ENCODE data around the gene E4F1.

Gene E4F1

GRCh38 chr16:2271848-2272461 lies 48.6 kb downstream of the E4F1 start:
- FAIRE-seq (no peak), DNase-seq (ENCODE audit: low spot score) (no peak)

DNA sequence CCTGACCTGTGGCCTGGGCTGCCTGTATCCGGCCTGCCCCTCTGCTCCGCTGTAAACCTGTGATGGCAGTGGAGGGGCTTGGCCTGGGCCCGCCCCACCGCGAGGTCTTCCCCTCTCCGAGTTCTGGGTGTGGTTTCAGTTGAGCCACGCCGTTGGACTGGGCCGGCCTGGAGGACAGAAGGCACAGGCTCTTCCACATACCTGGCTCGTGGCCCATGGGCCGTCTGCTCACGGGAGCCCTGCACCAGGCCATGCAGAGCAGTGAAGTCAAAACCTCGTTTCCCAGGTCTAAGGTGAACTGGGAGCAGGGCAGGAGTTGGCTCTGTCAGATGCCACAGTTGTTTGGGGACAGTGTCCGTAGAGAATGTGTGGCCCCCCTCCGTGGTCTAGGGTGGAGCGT lies 50.1 kb downstream of the E4F1 start:
- FAIRE-seq = no peak
- no peak for DNase-seq (ENCODE audit: low spot score)

DNA sequence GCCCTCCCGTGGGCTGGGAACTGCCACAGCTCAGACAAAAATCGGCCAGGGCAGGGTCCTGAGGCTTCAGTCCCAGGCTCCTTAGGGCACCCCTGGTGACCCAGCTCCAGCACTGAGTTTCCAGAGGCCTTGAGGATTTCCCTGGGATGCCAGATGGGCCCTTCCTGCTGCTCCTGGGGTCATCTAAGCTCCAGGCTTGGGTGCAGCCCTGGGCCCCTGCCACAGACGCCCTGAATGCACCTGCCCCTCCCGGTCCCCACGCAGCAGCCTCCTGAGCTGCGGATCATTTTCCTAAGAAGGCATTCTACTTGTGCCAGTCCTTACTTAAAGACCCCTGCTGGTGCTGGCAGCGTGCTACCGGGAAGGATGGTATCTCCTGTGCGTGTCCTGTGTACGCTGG lies 50.5 kb downstream of the E4F1 start:
- no peak for FAIRE-seq
- DNase-seq (ENCODE audit: low spot score) = no peak

DNA sequence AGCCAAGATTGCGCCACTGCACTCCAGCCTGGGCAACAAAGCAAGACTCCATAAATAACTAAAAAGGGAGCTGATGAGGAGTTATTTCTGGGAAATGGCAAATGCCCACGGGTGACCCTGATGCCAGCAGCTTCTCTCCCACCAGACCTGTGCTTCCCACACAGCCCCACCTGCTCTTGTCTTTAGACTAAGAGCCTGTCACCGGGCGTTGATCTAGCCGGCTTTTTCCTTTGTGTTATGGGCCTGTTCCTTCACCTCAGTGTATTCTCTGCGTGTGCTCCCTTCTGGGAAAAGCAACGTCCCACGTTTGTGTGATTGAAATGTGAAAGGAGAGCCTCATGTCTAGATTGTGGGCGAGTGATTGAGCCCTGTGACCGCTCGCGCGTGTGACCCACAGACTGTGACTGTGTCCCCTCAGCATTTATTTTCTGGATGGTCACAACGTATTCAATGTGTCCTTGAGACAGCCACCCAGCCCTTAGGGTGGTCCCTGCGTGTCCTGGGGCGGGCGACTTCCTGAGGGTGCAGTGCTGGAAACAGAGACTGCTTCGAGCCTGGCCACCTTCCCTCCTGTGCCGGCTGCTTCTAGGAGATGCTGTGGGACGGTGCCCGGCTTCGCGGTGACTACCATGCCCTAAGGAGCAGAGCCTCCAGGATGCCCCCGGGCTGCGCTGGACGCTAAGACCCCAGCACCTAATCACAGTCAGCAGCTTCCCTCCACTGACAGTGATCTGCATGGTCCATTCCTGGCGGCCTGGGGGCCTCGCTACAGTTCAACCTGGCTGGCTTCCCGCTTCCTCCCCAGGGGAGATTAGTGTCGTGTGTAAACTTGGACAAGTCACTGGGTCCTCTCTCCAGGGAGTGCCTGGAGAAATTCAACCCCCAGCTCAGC lies 52.3 kb downstream of the E4F1 start:
- FAIRE-seq (no peak), DNase-seq (ENCODE audit: low spot score) (no peak)

GRCh38 chr16:2276368-2277195 lies 53.2 kb downstream of the E4F1 start:
- DNase-seq (ENCODE audit: low spot score) = no peak
- no peak for FAIRE-seq

DNA sequence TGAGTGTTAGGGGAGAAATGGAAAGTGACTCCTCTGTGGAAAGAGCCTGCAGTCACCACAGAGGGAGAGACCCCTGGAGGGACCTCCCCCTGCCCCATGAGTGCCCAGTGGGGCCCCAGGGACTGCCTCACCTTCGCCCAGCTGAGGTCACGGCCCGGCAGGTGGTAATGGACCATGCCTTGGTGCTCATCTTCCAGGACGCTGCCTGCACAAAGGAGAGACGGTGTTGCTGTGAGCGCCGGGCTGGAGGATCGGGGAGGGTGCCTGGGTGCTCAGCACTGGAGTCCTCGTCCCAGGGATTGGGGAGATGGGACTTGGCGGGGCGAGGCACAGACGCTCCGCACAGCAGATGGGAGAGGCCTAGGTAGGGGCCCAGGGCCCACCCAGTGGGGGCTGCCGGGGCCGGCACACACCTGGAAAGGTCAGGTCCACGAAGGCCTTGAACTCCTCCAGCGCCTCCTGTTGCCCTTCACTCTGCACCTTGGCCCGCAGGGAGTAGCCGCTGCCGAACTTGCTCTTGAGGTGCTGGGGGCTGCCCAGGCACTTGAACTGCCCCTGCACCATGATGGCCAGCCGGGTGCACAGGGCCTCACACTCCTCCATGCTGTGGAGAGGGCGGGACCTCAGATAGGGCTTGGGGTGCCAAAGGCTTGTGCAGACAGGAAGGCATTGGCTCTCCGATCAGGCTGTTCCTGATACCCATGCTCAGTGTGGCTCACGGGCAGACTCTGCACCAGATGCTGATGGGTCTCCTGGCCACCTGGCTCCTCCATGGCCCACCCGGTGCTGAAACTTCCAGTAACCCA lies 54.3 kb downstream of the E4F1 start:
- FAIRE-seq (no peak), DNase-seq (ENCODE audit: low spot score) (no peak)

- DNase-seq (ENCODE audit: low spot score) (no peak), FAIRE-seq (no peak)
These were observed 54.8 kb downstream of the E4F1 start for GRCh38 chr16:2278272-2278608.

DNA sequence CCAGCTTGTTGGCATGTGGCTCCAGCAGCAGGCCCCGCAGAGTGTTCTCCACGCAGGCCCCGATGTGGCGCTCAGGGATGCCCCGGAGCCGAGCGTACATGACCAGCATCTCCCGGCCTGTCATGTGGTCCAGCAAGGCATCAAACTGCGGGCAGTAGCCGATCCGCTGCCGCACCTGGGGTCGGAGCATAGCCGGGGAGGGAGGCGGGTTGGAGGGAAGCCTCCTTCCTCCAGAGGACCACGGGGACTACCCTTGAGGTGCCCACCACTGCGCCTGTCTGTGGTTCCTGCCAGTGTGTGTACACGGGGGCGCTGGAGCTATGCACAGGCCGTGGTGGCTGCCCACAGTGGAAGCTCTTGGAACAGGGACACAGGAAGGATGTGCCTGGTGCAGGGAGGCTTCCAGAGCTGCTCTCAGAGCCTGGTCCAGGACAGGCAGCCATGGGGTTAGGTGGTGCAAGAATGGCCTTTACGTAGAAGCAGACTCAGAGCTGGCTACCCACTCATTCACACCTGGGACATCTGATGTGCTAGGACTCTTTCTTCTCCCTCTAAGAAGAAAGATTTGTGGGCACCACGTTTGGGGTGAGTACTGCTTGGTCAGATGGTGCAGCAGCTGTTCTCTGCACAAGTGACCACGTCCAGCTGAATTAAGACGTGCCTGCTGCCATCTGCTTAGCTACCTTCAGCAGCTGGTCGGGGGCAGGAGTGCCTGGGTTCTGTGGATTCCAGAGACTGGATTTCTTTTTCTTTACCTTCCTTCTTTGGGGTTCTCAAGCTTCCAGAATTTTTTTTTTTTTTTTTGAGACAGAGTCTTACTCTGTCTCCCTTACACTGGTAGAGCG lies 55.8 kb downstream of the E4F1 start:
- FAIRE-seq (no peak), DNase-seq (ENCODE audit: low spot score) (no peak)

- FAIRE-seq (no peak), DNase-seq (ENCODE audit: low spot score) (no peak)
These were observed 57.1 kb downstream of the E4F1 start for GRCh38 chr16:2280461-2280860.

GRCh38 chr16:2280981-2281542 lies 57.7 kb downstream of the E4F1 start:
- DNase-seq (ENCODE audit: low spot score) (no peak), FAIRE-seq (no peak)

GRCh38 chr16:2282262-2282661 lies 58.9 kb downstream of the E4F1 start:
- FAIRE-seq (no peak), DNase-seq (ENCODE audit: low spot score) (no peak)

DNA sequence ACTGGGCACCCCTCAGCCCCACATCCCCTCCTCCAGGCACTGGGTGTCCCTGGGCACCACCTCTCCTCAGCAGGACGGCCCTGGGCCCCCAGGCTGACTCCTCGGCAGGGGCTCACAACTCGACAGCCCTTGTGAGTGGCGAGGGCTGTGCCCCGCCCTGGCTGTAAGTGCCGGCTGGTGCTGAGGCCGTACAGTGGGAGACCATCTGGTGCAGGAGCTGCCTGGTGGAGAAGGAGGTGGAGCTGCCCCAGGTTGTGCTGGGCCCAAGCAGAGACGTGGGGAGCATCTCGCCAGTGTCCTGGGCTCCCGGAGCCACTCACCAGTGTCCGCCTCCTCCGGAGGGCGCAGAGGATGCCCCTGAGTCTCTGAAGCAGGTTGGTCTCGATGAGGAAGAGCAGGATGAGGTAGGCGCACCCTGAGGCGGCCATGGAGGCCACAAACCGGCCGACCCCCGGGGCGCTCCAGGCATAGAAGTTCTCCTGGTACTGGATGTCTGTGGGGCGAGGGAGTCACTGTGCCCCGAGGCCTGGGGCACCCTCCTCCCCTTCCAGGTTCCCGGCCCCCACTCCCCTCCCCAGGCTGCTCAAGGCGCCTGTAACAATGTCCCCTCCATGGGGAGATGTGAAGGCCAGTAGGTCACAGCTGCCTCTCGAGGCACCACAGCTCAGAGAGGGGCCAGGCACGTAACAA lies 59.6 kb downstream of the E4F1 start:
- no peak for FAIRE-seq
- no peak for DNase-seq (ENCODE audit: low spot score)

DNA sequence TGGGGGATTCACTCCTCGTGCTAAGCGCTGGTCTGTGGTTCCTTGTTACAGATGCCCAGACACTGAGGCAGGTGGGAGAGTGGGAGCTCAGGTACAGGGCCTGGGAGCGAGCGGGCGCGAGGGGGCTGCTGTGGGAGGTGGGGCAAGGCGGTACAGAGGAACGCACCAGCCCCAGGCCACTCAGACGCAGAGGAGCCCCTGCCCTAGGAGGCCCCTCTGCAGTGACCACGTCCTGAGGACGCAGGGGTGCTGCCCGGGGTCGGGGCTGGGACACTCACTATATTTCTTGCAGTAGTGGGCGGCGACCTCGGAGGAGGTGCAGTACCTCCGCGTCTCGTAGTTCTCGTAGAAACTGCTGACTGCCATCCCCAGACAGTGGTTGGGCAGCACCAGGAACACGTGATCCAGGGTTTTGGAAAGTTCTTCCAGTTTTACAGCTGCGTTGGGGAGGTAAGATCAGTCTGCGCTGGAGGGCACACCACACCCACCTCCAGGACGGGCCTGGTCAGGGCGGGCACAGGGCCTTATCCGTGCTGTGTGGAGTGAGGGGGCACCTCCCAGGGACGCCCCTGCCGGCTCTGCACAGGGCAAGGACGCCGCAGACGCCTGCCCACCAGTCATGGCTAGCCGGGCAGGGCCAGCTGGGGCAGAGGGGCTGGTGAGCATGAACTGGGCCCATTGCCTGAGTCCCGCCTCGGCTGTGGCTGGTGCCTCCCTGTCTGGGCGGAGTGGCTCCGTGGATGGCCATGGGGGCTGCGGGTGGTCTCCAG lies 60.8 kb downstream of the E4F1 start:
- no peak for DNase-seq (ENCODE audit: low spot score)
- FAIRE-seq = no peak

GRCh38 chr16:2284797-2285576 lies 61.6 kb downstream of the E4F1 start:
- FAIRE-seq (peak; percentile 46), DNase-seq (ENCODE audit: low spot score) (no peak)
